ENCODE data around the gene OR10K1. TPM values are rescaled to one million over a fixed set of nuclear protein-coding genes. Genes with fewer than 3 reads are reported as not detected.
A peak's percentile ranks its signal among the peaks of the same experiment; 100 is the strongest.

Gene OR10K1
- total RNA-seq, 1 experiment from 2014 or later = not detected

DNA sequence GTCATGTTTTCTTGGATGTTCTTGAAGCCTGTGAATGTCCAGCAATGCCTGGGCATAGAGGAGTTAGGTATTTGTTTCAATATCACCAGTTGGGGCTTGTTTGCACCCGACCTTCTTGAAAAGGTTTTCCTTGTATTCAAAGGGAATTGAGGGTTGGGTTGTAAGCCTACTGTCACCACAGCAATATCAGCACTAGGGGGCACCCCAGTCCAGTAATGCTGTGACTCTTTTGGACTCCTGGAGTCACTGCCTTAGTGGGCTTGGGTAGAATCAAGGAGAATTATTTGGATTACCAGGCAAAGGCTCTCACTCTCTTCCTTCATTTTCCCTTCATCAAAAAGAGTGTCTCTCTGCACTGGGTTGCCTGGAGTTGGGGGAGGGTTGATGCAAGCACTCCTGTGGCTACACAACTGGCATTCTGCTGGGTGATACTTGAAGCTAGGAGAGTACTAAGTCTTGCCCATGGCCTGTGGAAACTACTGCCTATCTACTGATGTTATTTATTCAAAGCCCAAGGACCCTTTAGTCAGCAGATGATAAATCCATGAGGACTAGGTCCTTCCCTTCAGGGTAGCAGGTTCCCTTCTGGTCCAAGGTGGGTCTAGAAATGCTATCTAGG, 44.8 kb downstream of the OR10K1 start:
- Mint-ChIP-seq H3K27ac (no peak overlapping the region), H3K36me3 (peaks cover 10% of the 10 kb centered on the region), H3K4me1 (peaks cover 16% of the 10 kb centered on the region), H3K9me3 (peaks cover 15% of the 10 kb centered on the region), H3K27me3 (ENCODE audit: low read depth) (no peaks in the 10 kb centered on the region; the same call in 1 of the 2 replicates), H3K4me3 (no peak overlapping the region)
- CTCF ChIA-PET = interaction anchor here (0.6 to 2.5 kb wide), 18 partner anchors 10 to 1726 kb away, joined by 3 to 18 read pairs (median 4); partner anchors contain the start of gene AIM2
- TF ChIP-seq, protein P1, sequence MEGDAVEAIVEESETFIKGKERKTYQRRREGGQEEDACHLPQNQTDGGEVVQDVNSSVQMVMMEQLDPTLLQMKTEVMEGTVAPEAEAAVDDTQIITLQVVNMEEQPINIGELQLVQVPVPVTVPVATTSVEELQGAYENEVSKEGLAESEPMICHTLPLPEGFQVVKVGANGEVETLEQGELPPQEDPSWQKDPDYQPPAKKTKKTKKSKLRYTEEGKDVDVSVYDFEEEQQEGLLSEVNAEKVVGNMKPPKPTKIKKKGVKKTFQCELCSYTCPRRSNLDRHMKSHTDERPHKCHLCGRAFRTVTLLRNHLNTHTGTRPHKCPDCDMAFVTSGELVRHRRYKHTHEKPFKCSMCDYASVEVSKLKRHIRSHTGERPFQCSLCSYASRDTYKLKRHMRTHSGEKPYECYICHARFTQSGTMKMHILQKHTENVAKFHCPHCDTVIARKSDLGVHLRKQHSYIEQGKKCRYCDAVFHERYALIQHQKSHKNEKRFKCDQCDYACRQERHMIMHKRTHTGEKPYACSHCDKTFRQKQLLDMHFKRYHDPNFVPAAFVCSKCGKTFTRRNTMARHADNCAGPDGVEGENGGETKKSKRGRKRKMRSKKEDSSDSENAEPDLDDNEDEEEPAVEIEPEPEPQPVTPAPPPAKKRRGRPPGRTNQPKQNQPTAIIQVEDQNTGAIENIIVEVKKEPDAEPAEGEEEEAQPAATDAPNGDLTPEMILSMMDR (IDR thresholded peaks at IDR 0.05) = peak; percentile 74
- TF ChIP-seq HMGA2 (CRISPR knock-in tag; IDR thresholded peaks at IDR 0.05) = no peak
- POLR2A ChIA-PET = no interaction called here
- DNase-seq (ENCODE audit: low spot score) (peak; percentile 82), ATAC-seq (peak; percentile 98)

DNA sequence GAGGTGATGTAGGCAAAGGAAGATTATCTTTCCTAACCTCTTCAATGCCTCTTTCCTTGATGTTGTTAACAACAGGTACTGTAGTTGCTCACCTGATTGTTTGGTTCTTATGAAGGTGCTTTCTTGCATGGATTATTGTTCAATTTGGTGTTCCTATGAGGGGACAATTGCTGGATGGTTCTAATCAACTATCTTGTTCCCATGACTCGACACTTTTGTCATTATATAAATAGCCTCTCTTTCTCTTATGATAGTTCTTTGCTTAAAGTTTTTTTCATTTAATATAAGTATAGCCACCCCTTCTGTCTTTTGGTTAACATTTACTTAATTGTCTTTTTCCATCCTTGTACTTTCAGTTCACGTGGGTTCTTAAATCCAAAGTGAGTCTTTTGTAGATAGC, 45.9 kb downstream of the OR10K1 start:
- Mint-ChIP-seq H3K36me3 (peaks cover 3% of the 10 kb centered on the region), H3K4me1 (peaks cover 16% of the 10 kb centered on the region), H3K27ac (no peak overlapping the region), H3K27me3 (ENCODE audit: low read depth) (no peaks in the 10 kb centered on the region; the same call in 1 of the 2 replicates), H3K9me3 (peaks cover 8% of the 10 kb centered on the region), H3K4me3 (no peak overlapping the region)
- ChIA-PET POLR2A (no interaction called here), CTCF (interaction anchor here (1.0 to 2.5 kb wide), 4 partner anchors 18 to 564 kb away, joined by 3 to 18 read pairs (median 5); no protein-coding TSS in a partner anchor)
- DNase-seq (ENCODE audit: low spot score) (no peak), ATAC-seq (no peak)
- TF ChIP-seq ZNF416 (CRISPR knock-in tag; IDR thresholded peaks at IDR 0.05) (no peak), ZNF396 (CRISPR knock-in tag; IDR thresholded peaks at IDR 0.05; ENCODE audit: borderline replicate concordance) (no peak), ZNF232 (CRISPR knock-in tag; IDR thresholded peaks at IDR 0.05) (no peak), NFYB (CRISPR knock-in tag; conservative IDR thresholded peaks at IDR 0.05; ENCODE audit: low read depth) (no peak), ZNF121 (CRISPR knock-in tag; IDR thresholded peaks at IDR 0.05) (no peak), CDX4 (CRISPR knock-in tag; IDR thresholded peaks at IDR 0.05; ENCODE audit: borderline replicate concordance) (no peak), ZNF671 (CRISPR knock-in tag; IDR thresholded peaks at IDR 0.05) (no peak), RORB (CRISPR knock-in tag; IDR thresholded peaks at IDR 0.05) (no peak)
- TF ChIP-seq, protein P2, sequence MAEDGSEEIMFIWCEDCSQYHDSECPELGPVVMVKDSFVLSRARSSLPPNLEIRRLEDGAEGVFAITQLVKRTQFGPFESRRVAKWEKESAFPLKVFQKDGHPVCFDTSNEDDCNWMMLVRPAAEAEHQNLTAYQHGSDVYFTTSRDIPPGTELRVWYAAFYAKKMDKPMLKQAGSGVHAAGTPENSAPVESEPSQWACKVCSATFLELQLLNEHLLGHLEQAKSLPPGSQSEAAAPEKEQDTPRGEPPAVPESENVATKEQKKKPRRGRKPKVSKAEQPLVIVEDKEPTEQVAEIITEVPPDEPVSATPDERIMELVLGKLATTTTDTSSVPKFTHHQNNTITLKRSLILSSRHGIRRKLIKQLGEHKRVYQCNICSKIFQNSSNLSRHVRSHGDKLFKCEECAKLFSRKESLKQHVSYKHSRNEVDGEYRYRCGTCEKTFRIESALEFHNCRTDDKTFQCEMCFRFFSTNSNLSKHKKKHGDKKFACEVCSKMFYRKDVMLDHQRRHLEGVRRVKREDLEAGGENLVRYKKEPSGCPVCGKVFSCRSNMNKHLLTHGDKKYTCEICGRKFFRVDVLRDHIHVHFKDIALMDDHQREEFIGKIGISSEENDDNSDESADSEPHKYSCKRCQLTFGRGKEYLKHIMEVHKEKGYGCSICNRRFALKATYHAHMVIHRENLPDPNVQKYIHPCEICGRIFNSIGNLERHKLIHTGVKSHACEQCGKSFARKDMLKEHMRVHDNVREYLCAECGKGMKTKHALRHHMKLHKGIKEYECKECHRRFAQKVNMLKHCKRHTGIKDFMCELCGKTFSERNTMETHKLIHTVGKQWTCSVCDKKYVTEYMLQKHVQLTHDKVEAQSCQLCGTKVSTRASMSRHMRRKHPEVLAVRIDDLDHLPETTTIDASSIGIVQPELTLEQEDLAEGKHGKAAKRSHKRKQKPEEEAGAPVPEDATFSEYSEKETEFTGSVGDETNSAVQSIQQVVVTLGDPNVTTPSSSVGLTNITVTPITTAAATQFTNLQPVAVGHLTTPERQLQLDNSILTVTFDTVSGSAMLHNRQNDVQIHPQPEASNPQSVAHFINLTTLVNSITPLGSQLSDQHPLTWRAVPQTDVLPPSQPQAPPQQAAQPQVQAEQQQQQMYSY (CRISPR knock-in tag; IDR thresholded peaks at IDR 0.05) = no peak
- TF ChIP-seq, protein P3, sequence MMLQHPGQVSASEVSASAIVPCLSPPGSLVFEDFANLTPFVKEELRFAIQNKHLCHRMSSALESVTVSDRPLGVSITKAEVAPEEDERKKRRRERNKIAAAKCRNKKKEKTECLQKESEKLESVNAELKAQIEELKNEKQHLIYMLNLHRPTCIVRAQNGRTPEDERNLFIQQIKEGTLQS (CRISPR knock-in tag; conservative IDR thresholded peaks at IDR 0.05) = no peak

DNA sequence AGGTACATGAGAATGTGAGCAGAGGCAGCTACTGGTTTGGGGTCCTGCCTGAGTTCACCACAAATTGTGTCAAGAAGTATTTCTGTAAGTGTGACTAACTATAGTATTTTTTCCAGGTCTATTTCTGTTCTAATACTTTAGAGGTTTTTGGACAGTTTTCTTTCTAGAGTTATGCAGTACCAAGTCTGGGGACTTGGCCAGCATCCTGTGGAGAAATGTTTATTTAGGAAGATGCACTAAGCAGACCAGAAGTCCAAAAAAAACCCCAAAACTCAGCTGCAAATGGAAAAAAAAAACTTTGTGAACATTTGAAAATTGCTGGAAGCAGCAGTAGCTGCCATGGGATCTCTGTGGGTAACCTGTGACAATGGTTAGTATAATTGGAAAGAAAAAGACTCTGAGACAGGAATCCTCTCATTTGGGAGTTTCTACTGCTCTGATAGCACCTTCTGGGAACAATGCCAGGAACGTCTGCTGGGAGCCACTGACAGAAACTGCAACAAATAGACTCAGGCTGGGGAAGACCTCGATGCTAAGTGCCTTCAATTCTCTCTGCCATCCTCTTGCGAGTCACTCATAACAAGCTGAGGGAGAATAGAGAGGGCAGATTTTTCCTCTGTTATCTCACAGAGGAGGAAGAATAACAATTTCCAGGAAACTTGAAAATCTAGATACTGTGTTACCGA, 48.0 kb downstream of the OR10K1 start:
- Mint-ChIP-seq H3K4me1 (peaks cover 16% of the 10 kb centered on the region), H3K27ac (no peak overlapping the region), H3K9me3 (no peaks in the 10 kb centered on the region), H3K36me3 (no peaks in the 10 kb centered on the region), H3K4me3 (no peak overlapping the region), H3K27me3 (ENCODE audit: low read depth) (no peaks in the 10 kb centered on the region)
- ATAC-seq = no peak
- CTCF ChIA-PET = interaction anchor here (1.5 kb wide), 1 partner anchor 496 kb away, joined by 3 read pairs; no protein-coding TSS in a partner anchor
- TF ChIP-seq, protein P4, sequence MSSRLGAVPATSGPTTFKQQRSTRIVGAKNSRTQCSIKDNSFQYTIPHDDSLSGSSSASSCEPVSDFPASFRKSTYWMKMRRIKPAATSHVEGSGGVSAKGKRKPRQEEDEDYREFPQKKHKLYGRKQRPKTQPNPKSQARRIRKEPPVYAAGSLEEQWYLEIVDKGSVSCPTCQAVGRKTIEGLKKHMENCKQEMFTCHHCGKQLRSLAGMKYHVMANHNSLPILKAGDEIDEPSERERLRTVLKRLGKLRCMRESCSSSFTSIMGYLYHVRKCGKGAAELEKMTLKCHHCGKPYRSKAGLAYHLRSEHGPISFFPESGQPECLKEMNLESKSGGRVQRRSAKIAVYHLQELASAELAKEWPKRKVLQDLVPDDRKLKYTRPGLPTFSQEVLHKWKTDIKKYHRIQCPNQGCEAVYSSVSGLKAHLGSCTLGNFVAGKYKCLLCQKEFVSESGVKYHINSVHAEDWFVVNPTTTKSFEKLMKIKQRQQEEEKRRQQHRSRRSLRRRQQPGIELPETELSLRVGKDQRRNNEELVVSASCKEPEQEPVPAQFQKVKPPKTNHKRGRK (CRISPR knock-in tag; IDR thresholded peaks at IDR 0.05; ENCODE audit: borderline replicate concordance) = no peak
- no peak for TF ChIP-seq RORB (CRISPR knock-in tag; IDR thresholded peaks at IDR 0.05)
- TF ChIP-seq ETV6 (CRISPR knock-in tag; IDR thresholded peaks at IDR 0.05) = no peak
- POLR2A ChIA-PET = no interaction called here
- no peak for DNase-seq (ENCODE audit: low spot score)
